K562 (cell line): ENCODE data around the gene ADGRG1.

ENCODE experiments used
- CC2D1A ChIP-seq: fragments of 450-650 bp; IDR thresholded peaks from 2 replicates; pipeline ENCODE4 v1.6.1; 2017; ENCODE audit warnings: mild to moderate bottlenecking
- E2F4 ChIP-seq: sonication (generic); formaldehyde crosslinking; IDR thresholded peaks from 2 replicates; pipeline ENCODE4 v1.8.0; 2022; ENCODE audit warnings: mild to moderate bottlenecking, low read depth, missing genetic modification reagents
- RBM25 ChIP-seq: fragments of 200-400 bp; formaldehyde crosslinking; IDR thresholded peaks from 2 replicates; pipeline ENCODE4 v1.6.1; 2018; ENCODE audit warnings: low read length, low read depth, moderate library complexity; ENCODE audit not compliant: severe bottlenecking
- SRSF9 ChIP-seq: fragments of 200-400 bp; formaldehyde crosslinking; IDR thresholded peaks from 2 replicates; pipeline ENCODE4 v1.6.1; 2017; ENCODE audit warnings: low read depth, low read length, borderline replicate concordance
- ZNF253 ChIP-seq: fragments of 250-450 bp; sonication (Bioruptor Pico); conservative IDR thresholded peaks from 2 replicates; pipeline ENCODE4 v1.6.1; 2021; ENCODE audit warnings: mild to moderate bottlenecking
- ZNF644 ChIP-seq: fragments of 200-800 bp; sonication (Bioruptor generic); IDR thresholded peaks from 2 replicates; pipeline ENCODE4 v1.6.1; 2016; ENCODE audit warnings: low read depth, missing genetic modification characterization, missing compliant biosample characterization

DNA sequence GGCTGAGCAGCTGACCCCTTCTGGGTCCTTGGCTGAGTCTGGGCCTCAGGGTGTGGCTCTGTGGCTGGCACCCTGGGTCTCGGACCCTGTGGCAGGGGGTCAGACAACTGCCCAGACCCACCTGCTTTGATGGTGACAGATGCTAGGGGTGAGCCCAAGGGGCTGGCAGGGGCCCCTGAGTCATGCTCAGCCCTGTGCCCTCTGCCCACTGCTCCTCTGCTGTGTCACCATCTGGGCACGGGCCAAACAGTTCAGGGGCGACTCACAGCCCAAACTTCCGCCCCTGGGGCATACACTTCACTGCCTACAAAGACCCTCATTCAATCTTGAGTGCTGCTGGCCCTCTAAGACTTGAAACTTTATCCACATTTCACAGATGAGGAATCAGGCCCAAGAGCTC, 5.7 kb downstream of the ADGRG1 start:
- no peak for TF ChIP-seq ZNF644
- no peak for TF ChIP-seq SRSF9
- TF ChIP-seq E2F4 (CRISPR knock-in tag), result no peak
- TF ChIP-seq CC2D1A, result no peak
- no peak for TF ChIP-seq ZNF253 (CRISPR knock-in tag)
- no peak for TF ChIP-seq RBM25
